Panc1 (cell line): ENCODE measurements around the gene PAX7. TPM values are rescaled to one million over a fixed set of nuclear protein-coding genes. Genes with fewer than 3 reads are reported as not detected.

ENCODE experiments used
- ATAC-seq: fragments of 200-7000 bp; cut with Tn5 transposase; 2 replicates; pipeline ENCODE4 v1.9.1; 2020; ENCODE audit warnings: mild to moderate bottlenecking, moderate library complexity
- BruUV-seq: library from RNA; stranded (reverse); fragments of 400-500 nt; replicated peaks from 2 replicates; lab custom pipeline; 2021; lab: Mats Ljungman, UMichigan
- CTCF ChIA-PET: fragments of 300-600 bp; sonication (Branson Sonifier 250); formaldehyde crosslinking; loops from one replicate; lab custom pipeline; 2022; ENCODE audit warnings: antibody characterized with exemption; lab: Charles Lee
- POLR2A ChIA-PET: fragments of 300-600 bp; sonication (Branson Sonifier 250); formaldehyde crosslinking; loops from one replicate; lab custom pipeline; 2022; ENCODE audit warnings: antibody characterized with exemption; lab: Charles Lee
- DNase-seq: peaks from one replicate; pipeline ENCODE4 v3.0.0-alpha.2; 2010; ENCODE audit warnings: low read depth, low spot score
- H3K27ac ChIP-seq: 2 replicates; pipeline ENCODE4 v1.5.1; 2011; ENCODE audit warnings: mild to moderate bottlenecking, low read length, inconsistent platforms
- H3K27me3 ChIP-seq: fragments of 200-500 bp; sonication (Bioruptor generic); 2 replicates; pipeline ENCODE4 v1.6.0; 2014; ENCODE audit warnings: low read length, inconsistent platforms; ENCODE audit not compliant: control insufficient read depth, insufficient read depth
- H3K36me3 ChIP-seq: fragments of 200-500 bp; sonication (Bioruptor generic); 2 replicates; pipeline ENCODE4 v1.5.1; 2014; ENCODE audit warnings: inconsistent platforms, mild to moderate bottlenecking, low read length, moderate library complexity; ENCODE audit not compliant: control insufficient read depth, insufficient read depth
- H3K4me1 ChIP-seq: 2 replicates; pipeline ENCODE4 v1.5.1; 2011; ENCODE audit warnings: inconsistent platforms, mild to moderate bottlenecking, low read length, moderate library complexity; ENCODE audit not compliant: control insufficient read depth, insufficient read depth
- H3K4me3 ChIP-seq, 2 experiments: 2 replicates each; pipeline ENCODE4 v1.5.1; 2011 to 2012; ENCODE audit warnings: low read depth in 2 of 2, low read length in 2 of 2, mild to moderate bottlenecking in 2 of 2, inconsistent platforms in 1 of 2, moderate library complexity in 1 of 2
- H3K9me3 ChIP-seq: fragments of 200-500 bp; sonication (Bioruptor generic); 2 replicates; pipeline ENCODE4 v1.5.1; 2014; ENCODE audit warnings: low read depth, mild to moderate bottlenecking, inconsistent platforms, low read length, moderate library complexity; ENCODE audit not compliant: control insufficient read depth, insufficient read depth
- POLR2AphosphoS5 ChIP-seq: IDR thresholded peaks from 2 replicates; pipeline ENCODE4 v1.6.1; 2012; ENCODE audit warnings: mild to moderate bottlenecking, low read depth, low read length, moderate library complexity
- SIN3A ChIP-seq: IDR thresholded peaks from 2 replicates; pipeline ENCODE4 v1.6.1; 2012; ENCODE audit warnings: low read depth, mild to moderate bottlenecking, low read length, moderate library complexity, borderline replicate concordance; ENCODE audit not compliant: insufficient read depth
- TCF7L2 ChIP-seq: IDR thresholded peaks from 2 replicates; pipeline ENCODE4 v1.6.1; 2011; ENCODE audit warnings: mild to moderate bottlenecking, low read depth, low read length, inconsistent platforms
- in situ Hi-C: cut with HindIII; loops from 2 replicates; pipeline ENCODE4 v1.10.0; 2016; ENCODE audit warnings: low sequenced_read_pairs, low pct_unique_long_range_greater_than_20kb
- intact Hi-C: fragments of 100-400 bp; cut with micrococcal nuclease; formaldehyde crosslinking; loops from one replicate; pipeline ENCODE4 v1.10.0; 2022; ENCODE audit not compliant: unreplicated experiment
- total RNA-seq: library from RNA; stranded (reverse); gene quantifications from one replicate; pipeline ENCODE4 v1.2.1, GENCODE V29; 2021; ENCODE audit not compliant: unreplicated experiment
- TF ChIP-seq, protein P1 (sequence below), 2 experiments: IDR thresholded peaks; 2 replicates each; pipeline ENCODE4 v1.6.1; 2011 to 2012; ENCODE audit warnings: low read depth in 2 of 2, control low read depth in 1 of 2, low read length in 1 of 2, mild to moderate bottlenecking in 1 of 2, moderate library complexity in 1 of 2; ENCODE audit not compliant: insufficient read depth in 1 of 2
- TF ChIP-seq, protein P2 (sequence below): fragments of 450-650 bp; IDR thresholded peaks from 2 replicates; pipeline ENCODE4 v1.5.1; 2017; ENCODE audit warnings: mild to moderate bottlenecking

The PAX7 gene
- total RNA-seq, 1 experiment from 2014 or later, result not detected

GRCh38 chr1:18711003-18711402, 80.4 kb downstream of the PAX7 start:
- Histone ChIP-seq H3K27me3 (no peaks in the 10 kb centered on the region; the same call in 1 of the 2 replicates), H3K36me3 (no peaks in the 10 kb centered on the region), H3K27ac (no peak overlapping the region), H3K9me3 (no peaks in the 10 kb centered on the region), H3K4me1 (no peaks in the 10 kb centered on the region), H3K4me3 (no peak overlapping the region)
- no peak for ATAC-seq
- in situ Hi-C loops, result no loop called here
- DNase-seq, result no peak
- ChIA-PET POLR2A (no interaction called here), CTCF (no interaction called here)
- intact Hi-C loops, result no loop called here
- BruUV-seq, result no TSS peak
- no peak for TF ChIP-seq SIN3A
- no peak for TF ChIP-seq TCF7L2
- TF ChIP-seq, protein P1, sequence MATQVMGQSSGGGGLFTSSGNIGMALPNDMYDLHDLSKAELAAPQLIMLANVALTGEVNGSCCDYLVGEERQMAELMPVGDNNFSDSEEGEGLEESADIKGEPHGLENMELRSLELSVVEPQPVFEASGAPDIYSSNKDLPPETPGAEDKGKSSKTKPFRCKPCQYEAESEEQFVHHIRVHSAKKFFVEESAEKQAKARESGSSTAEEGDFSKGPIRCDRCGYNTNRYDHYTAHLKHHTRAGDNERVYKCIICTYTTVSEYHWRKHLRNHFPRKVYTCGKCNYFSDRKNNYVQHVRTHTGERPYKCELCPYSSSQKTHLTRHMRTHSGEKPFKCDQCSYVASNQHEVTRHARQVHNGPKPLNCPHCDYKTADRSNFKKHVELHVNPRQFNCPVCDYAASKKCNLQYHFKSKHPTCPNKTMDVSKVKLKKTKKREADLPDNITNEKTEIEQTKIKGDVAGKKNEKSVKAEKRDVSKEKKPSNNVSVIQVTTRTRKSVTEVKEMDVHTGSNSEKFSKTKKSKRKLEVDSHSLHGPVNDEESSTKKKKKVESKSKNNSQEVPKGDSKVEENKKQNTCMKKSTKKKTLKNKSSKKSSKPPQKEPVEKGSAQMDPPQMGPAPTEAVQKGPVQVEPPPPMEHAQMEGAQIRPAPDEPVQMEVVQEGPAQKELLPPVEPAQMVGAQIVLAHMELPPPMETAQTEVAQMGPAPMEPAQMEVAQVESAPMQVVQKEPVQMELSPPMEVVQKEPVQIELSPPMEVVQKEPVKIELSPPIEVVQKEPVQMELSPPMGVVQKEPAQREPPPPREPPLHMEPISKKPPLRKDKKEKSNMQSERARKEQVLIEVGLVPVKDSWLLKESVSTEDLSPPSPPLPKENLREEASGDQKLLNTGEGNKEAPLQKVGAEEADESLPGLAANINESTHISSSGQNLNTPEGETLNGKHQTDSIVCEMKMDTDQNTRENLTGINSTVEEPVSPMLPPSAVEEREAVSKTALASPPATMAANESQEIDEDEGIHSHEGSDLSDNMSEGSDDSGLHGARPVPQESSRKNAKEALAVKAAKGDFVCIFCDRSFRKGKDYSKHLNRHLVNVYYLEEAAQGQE (IDR thresholded peaks at IDR 0.05; ENCODE audit: insufficient read depth in 1 of 2, low read depth in 2 of 2, low read length in 1 of 2), result no peak
- TF ChIP-seq, protein P2, sequence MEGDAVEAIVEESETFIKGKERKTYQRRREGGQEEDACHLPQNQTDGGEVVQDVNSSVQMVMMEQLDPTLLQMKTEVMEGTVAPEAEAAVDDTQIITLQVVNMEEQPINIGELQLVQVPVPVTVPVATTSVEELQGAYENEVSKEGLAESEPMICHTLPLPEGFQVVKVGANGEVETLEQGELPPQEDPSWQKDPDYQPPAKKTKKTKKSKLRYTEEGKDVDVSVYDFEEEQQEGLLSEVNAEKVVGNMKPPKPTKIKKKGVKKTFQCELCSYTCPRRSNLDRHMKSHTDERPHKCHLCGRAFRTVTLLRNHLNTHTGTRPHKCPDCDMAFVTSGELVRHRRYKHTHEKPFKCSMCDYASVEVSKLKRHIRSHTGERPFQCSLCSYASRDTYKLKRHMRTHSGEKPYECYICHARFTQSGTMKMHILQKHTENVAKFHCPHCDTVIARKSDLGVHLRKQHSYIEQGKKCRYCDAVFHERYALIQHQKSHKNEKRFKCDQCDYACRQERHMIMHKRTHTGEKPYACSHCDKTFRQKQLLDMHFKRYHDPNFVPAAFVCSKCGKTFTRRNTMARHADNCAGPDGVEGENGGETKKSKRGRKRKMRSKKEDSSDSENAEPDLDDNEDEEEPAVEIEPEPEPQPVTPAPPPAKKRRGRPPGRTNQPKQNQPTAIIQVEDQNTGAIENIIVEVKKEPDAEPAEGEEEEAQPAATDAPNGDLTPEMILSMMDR, result no peak
- no peak for TF ChIP-seq POLR2AphosphoS5

DNA sequence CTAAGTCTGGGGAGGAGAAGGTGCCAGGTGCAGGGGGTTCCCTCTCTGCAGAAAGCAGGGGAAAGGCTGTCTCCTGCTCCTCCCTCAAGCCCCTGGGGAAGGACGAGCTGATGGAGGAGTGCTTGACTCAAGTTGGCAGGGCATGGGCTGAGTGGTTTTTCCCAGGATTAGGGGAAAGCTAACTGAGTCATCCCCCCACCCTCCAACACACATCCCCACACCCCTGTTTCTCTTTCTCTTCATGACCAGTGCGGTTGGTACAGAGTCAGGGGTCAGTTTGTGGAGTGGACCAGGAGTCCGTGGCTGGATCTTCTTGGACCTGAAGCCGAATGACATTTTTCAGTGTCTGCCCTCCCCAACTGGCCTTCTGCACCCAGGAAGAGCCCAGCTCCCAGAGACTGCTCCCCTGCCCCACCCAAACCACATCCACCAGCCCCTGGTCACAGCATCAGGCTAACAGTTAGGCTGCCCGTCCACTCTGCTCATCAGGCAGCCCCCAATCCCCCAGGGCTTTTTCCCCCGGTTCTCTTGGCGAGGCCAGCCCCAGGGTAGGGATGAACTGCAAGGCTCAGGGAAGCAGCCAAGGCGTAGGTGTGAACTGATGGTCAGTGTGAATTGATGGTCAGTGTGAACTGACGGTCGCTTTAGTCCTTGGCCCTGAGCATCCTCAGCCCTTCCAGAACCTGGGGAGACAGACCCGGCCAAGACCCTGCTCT, 81.0 kb downstream of the PAX7 start:
- TF ChIP-seq, protein P2, result no peak
- no peak for TF ChIP-seq SIN3A
- TF ChIP-seq, protein P1 (IDR thresholded peaks at IDR 0.05; ENCODE audit: insufficient read depth in 1 of 2, low read depth in 2 of 2, low read length in 1 of 2), result no peak
- Histone ChIP-seq H3K27ac (no peak overlapping the region), H3K9me3 (no peaks in the 10 kb centered on the region), H3K36me3 (no peaks in the 10 kb centered on the region), H3K4me3 (no peak overlapping the region), H3K27me3 (no peaks in the 10 kb centered on the region; the same call in 1 of the 2 replicates), H3K4me1 (no peaks in the 10 kb centered on the region)
- in situ Hi-C loops, result no loop called here
- no TSS peak for BruUV-seq
- ATAC-seq, result no peak
- POLR2A ChIA-PET, result no interaction called here
- CTCF ChIA-PET, result no interaction called here
- intact Hi-C loops, result no loop called here
- DNase-seq, result no peak
